ENCODE measurements around the gene MAGI2. TPM values are rescaled to one million over a fixed set of nuclear protein-coding genes. Genes with fewer than 3 reads are reported as not detected.

The MAGI2 gene
- total RNA-seq, 1 donor from 2014 or later: 5.8 TPM

DNA sequence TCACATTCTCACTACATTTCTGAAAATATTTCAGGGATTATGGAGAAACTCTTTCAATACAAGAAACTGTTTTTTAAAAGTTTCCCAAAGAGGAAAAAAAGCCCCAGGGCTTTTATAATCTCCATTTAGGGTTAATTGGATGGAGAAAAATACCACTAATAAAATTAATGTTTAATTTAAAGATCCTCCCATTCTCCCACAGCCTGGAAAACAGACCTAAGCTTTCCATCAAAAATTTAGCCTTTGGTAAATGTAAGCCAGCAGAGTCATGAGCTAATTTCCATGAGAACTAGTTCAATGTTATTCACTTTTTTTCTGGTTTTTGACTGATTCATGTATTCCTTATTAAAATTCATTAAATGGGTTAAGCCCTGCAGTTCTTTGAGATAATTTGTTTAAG, 1246.2 kb downstream of the MAGI2 start:
- Mint-ChIP-seq H3K4me1 (ENCODE audit: low read depth) (no peaks in the 10 kb centered on the region), H3K36me3 (ENCODE audit: low read depth) (no peaks in the 10 kb centered on the region), H3K27ac (ENCODE audit: unreplicated experiment) (no peak overlapping the region), H3K4me3 (ENCODE audit: unreplicated experiment) (no peak overlapping the region), H3K9me3 (ENCODE audit: low read depth) (no peaks in the 10 kb centered on the region), H3K27me3 (ENCODE audit: low read depth) (no peaks in the 10 kb centered on the region)
- DNase-seq (ENCODE audit: low spot score): no peak
- TF ChIP-seq, protein P1, sequence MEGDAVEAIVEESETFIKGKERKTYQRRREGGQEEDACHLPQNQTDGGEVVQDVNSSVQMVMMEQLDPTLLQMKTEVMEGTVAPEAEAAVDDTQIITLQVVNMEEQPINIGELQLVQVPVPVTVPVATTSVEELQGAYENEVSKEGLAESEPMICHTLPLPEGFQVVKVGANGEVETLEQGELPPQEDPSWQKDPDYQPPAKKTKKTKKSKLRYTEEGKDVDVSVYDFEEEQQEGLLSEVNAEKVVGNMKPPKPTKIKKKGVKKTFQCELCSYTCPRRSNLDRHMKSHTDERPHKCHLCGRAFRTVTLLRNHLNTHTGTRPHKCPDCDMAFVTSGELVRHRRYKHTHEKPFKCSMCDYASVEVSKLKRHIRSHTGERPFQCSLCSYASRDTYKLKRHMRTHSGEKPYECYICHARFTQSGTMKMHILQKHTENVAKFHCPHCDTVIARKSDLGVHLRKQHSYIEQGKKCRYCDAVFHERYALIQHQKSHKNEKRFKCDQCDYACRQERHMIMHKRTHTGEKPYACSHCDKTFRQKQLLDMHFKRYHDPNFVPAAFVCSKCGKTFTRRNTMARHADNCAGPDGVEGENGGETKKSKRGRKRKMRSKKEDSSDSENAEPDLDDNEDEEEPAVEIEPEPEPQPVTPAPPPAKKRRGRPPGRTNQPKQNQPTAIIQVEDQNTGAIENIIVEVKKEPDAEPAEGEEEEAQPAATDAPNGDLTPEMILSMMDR (IDR thresholded peaks at IDR 0.05): no peak

GRCh38 chr7:78206769-78207168, 1246.7 kb downstream of the MAGI2 start:
- H3K27me3 Mint-ChIP-seq (ENCODE audit: low read depth): no peaks in the 10 kb centered on the region
- H3K9me3 Mint-ChIP-seq (ENCODE audit: low read depth): peaks cover 2% of the 10 kb centered on the region
- H3K36me3 Mint-ChIP-seq (ENCODE audit: low read depth): no peaks in the 10 kb centered on the region
- TF ChIP-seq, protein P1 (IDR thresholded peaks at IDR 0.05): no peak
- no peak for DNase-seq (ENCODE audit: low spot score)
- H3K27ac Mint-ChIP-seq (ENCODE audit: unreplicated experiment): no peak overlapping the region
- H3K4me1 Mint-ChIP-seq (ENCODE audit: low read depth): no peaks in the 10 kb centered on the region
- no peak overlapping the region for H3K4me3 Mint-ChIP-seq (ENCODE audit: unreplicated experiment)

- Mint-ChIP-seq H3K27ac (ENCODE audit: unreplicated experiment) (no peak overlapping the region), H3K36me3 (ENCODE audit: low read depth) (no peaks in the 10 kb centered on the region), H3K9me3 (ENCODE audit: low read depth) (peaks cover 2% of the 10 kb centered on the region), H3K27me3 (ENCODE audit: low read depth) (no peaks in the 10 kb centered on the region), H3K4me1 (ENCODE audit: low read depth) (no peaks in the 10 kb centered on the region), H3K4me3 (ENCODE audit: unreplicated experiment) (no peak overlapping the region)
- TF ChIP-seq, protein P1 (IDR thresholded peaks at IDR 0.05): no peak
- DNase-seq (ENCODE audit: low spot score): no peak
These were observed 1250.3 kb downstream of the MAGI2 start for GRCh38 chr7:78203042-78203720.

GRCh38 chr7:78198756-78199155, 1254.7 kb downstream of the MAGI2 start:
- Mint-ChIP-seq H3K9me3 (ENCODE audit: low read depth) (peaks cover 2% of the 10 kb centered on the region), H3K27me3 (ENCODE audit: low read depth) (no peaks in the 10 kb centered on the region), H3K27ac (ENCODE audit: unreplicated experiment) (no peak overlapping the region), H3K4me3 (ENCODE audit: unreplicated experiment) (no peak overlapping the region), H3K4me1 (ENCODE audit: low read depth) (no peaks in the 10 kb centered on the region), H3K36me3 (ENCODE audit: low read depth) (no peaks in the 10 kb centered on the region)
- no peak for DNase-seq (ENCODE audit: low spot score)
- TF ChIP-seq, protein P1 (IDR thresholded peaks at IDR 0.05): no peak

DNA sequence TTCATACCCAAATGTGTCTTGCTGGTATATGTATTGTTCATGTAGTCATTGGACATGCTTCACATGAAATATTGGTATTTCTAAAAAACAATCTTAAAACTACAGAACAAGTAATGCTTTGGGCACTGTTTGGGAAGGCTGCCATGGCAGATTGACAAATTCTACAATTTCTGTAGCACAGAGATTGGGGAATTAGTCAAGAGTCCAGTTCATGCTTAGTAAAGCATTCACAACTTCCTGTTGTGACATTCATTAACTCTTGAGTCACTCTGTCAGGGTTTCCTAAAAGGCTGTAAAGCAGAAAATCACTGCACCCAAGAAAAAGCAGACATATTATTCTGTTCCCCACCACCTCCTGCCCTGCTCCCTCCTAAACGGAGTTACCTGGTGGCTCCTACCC, 1256.0 kb downstream of the MAGI2 start:
- H3K4me1 Mint-ChIP-seq (ENCODE audit: low read depth): peaks cover 3% of the 10 kb centered on the region
- no peaks in the 10 kb centered on the region for H3K36me3 Mint-ChIP-seq (ENCODE audit: low read depth)
- peaks cover 2% of the 10 kb centered on the region for H3K9me3 Mint-ChIP-seq (ENCODE audit: low read depth)
- DNase-seq (ENCODE audit: low spot score): no peak
- H3K27ac Mint-ChIP-seq (ENCODE audit: unreplicated experiment): no peak overlapping the region
- H3K27me3 Mint-ChIP-seq (ENCODE audit: low read depth): no peaks in the 10 kb centered on the region
- H3K4me3 Mint-ChIP-seq (ENCODE audit: unreplicated experiment): no peak overlapping the region
- TF ChIP-seq, protein P1 (IDR thresholded peaks at IDR 0.05): no peak

All from chondrocyte (in vitro differentiated cells).